Loucy (cell line): ENCODE data around the gene VANGL1.

Experiments used
- H2AFZ ChIP-seq: fragments of 200-600 bp; sonication (generic); 2 replicates; pipeline ENCODE4 v1.6.0; 2016; ENCODE audit warnings: antibody characterized with exemption, mild to moderate bottlenecking, low read length, moderate library complexity
- H3F3A ChIP-seq: fragments of 200-600 bp; 2 replicates; pipeline ENCODE4 v1.6.0; 2016; ENCODE audit warnings: antibody characterized with exemption, low read depth, mild to moderate bottlenecking
- H3K27me3 ChIP-seq: fragments of 200-600 bp; sonication (generic); 2 replicates; pipeline ENCODE4 v1.6.1; 2014; ENCODE audit warnings: low read length, mild to moderate bottlenecking; ENCODE audit not compliant: insufficient read depth, poor library complexity, severe bottlenecking
- H3K36me3 ChIP-seq: fragments of 200-600 bp; sonication (generic); 2 replicates; pipeline ENCODE4 v1.6.1; 2016; ENCODE audit warnings: low read length; ENCODE audit not compliant: insufficient read depth
- H3K4me1 ChIP-seq: fragments of 200-600 bp; sonication (generic); 2 replicates; pipeline ENCODE4 v1.5.1; 2014; ENCODE audit warnings: low read length, mild to moderate bottlenecking; ENCODE audit not compliant: insufficient read depth, poor library complexity, severe bottlenecking
- H3K4me2 ChIP-seq: fragments of 200-600 bp; sonication (generic); 2 replicates; pipeline ENCODE4 v1.6.0; 2014; ENCODE audit warnings: antibody characterized with exemption, low read length, low read depth, mild to moderate bottlenecking; ENCODE audit not compliant: poor library complexity, severe bottlenecking
- H3K4me3 ChIP-seq: fragments of 200-600 bp; sonication (generic); 2 replicates; pipeline ENCODE4 v1.5.1; 2014; ENCODE audit warnings: low read length, mild to moderate bottlenecking, mixed read lengths; ENCODE audit not compliant: poor library complexity, severe bottlenecking
- H3K79me2 ChIP-seq: fragments of 200-600 bp; sonication (generic); 2 replicates; pipeline ENCODE4 v1.6.1; 2014; ENCODE audit warnings: low read length; ENCODE audit not compliant: insufficient read depth
- H3K9ac ChIP-seq: fragments of 200-600 bp; sonication (generic); 2 replicates; pipeline ENCODE4 v1.6.0; 2014; ENCODE audit warnings: mild to moderate bottlenecking, low read depth, low read length, moderate library complexity; ENCODE audit not compliant: poor library complexity, severe bottlenecking
- H3K9me2 ChIP-seq: fragments of 200-600 bp; sonication (generic); replicated peaks from 2 replicates; pipeline ENCODE4 v1.6.1; 2016; ENCODE audit warnings: low read depth, low read length, mixed read lengths
- H3K9me3 ChIP-seq: fragments of 200-600 bp; sonication (generic); 2 replicates; pipeline ENCODE4 v1.6.1; 2014; ENCODE audit warnings: mild to moderate bottlenecking, antibody characterized with exemption, low read length, low read depth; ENCODE audit not compliant: insufficient read depth
- H4K20me1 ChIP-seq: fragments of 200-600 bp; sonication (generic); 2 replicates; pipeline ENCODE4 v1.6.0; 2014; ENCODE audit warnings: antibody characterized with exemption, low read length, mild to moderate bottlenecking; ENCODE audit not compliant: insufficient read depth, poor library complexity, severe bottlenecking
- EZH2phosphoT487 ChIP-seq: fragments of 200-600 bp; IDR thresholded peaks from 2 replicates; pipeline ENCODE4 v1.6.1; 2018; ENCODE audit warnings: antibody characterized with exemption, mild to moderate bottlenecking, moderate library complexity, borderline replicate concordance
- TF ChIP-seq, protein P1 (sequence below): fragments of 200-600 bp; sonication (generic); conservative IDR thresholded peaks from 2 replicates; pipeline ENCODE4 v1.5.1; 2014; ENCODE audit warnings: mild to moderate bottlenecking, antibody characterized with exemption, low read length

The VANGL1 gene

GRCh38 chr1:115705963-115706362, 64.2 kb downstream of the VANGL1 start:
- TF ChIP-seq, protein P1, sequence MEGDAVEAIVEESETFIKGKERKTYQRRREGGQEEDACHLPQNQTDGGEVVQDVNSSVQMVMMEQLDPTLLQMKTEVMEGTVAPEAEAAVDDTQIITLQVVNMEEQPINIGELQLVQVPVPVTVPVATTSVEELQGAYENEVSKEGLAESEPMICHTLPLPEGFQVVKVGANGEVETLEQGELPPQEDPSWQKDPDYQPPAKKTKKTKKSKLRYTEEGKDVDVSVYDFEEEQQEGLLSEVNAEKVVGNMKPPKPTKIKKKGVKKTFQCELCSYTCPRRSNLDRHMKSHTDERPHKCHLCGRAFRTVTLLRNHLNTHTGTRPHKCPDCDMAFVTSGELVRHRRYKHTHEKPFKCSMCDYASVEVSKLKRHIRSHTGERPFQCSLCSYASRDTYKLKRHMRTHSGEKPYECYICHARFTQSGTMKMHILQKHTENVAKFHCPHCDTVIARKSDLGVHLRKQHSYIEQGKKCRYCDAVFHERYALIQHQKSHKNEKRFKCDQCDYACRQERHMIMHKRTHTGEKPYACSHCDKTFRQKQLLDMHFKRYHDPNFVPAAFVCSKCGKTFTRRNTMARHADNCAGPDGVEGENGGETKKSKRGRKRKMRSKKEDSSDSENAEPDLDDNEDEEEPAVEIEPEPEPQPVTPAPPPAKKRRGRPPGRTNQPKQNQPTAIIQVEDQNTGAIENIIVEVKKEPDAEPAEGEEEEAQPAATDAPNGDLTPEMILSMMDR, result no peak
- no peak for TF ChIP-seq EZH2phosphoT487
- H3K4me3 ChIP-seq, result no peak overlapping the region
- H3K4me1 ChIP-seq, result peaks cover 29% of the 10 kb centered on the region

DNA sequence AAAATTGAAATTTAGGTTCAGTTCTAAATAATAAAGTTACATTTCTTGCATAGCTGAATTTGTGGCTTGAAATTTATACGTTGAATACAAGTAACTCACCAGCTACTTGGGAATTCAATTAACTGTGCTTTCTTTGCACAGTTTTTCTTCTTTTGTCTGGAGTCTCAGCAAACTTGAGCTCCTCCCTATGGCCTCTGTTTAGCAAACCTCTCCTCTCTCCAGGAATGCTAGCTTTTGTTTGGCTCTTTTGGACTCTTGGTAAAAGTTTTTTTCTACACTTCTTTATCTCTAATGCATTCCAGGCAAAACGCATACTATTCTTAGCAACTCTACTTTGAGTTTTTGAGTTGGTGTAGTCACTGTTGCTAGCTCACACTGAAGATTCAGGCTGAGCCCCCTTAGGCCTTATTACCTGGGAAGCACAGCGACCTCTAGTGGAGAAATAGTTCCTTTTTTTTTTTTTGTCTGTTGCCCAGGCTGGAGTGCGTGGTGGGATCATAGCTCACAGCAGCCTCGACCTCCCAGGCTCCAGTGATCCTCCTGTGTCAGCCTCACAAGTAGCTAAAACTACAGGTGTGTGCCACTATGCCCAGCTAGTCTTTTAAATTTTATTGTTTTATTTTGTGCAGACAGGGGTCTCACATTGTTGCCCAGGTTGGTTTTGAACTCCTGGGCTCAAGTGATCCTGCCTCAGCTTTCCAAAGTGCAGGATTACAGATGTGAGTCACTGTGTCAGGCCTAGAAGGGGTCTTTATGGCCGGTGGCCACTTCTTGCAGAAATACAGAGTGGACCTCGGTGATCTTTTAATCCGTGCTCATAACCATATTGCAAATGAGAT, 65.0 kb downstream of the VANGL1 start:
- peak overlapping the region; percentile 10 for H3K9ac ChIP-seq
- peaks cover 31% of the 10 kb centered on the region for H3K4me1 ChIP-seq
- H3K9me2 ChIP-seq, result no peaks in the 10 kb centered on the region
- H3K9me3 ChIP-seq, result no peaks in the 10 kb centered on the region
- H3K4me3 ChIP-seq, result no peak overlapping the region
- H3F3A ChIP-seq, result no peaks in the 10 kb centered on the region
- H3K27me3 ChIP-seq, result no peaks in the 10 kb centered on the region
- no peaks in the 10 kb centered on the region for H3K36me3 ChIP-seq
- TF ChIP-seq, protein P1, result peak; percentile 79
- TF ChIP-seq EZH2phosphoT487, result no peak
- no peaks in the 10 kb centered on the region for H3K79me2 ChIP-seq
- H4K20me1 ChIP-seq, result no peaks in the 10 kb centered on the region
- H3K4me2 ChIP-seq, result no peak overlapping the region
- H2AFZ ChIP-seq, result peak overlapping the region; percentile 65

More at GRCh38 chr1:115705963-115706362, 64.2 kb downstream of the VANGL1 start:
- Histone ChIP-seq H3K9ac (peak overlapping the region; percentile 10), H3K79me2 (no peaks in the 10 kb centered on the region), H3K4me2 (peak overlapping the region; percentile 1), H3K27me3 (no peaks in the 10 kb centered on the region), H3F3A (no peaks in the 10 kb centered on the region), H3K9me2 (no peaks in the 10 kb centered on the region), H4K20me1 (no peaks in the 10 kb centered on the region), H3K36me3 (no peaks in the 10 kb centered on the region), H2AFZ (peak overlapping the region; percentile 14; the same call in 1 of the 2 replicates), H3K9me3 (no peaks in the 10 kb centered on the region)

DNA sequence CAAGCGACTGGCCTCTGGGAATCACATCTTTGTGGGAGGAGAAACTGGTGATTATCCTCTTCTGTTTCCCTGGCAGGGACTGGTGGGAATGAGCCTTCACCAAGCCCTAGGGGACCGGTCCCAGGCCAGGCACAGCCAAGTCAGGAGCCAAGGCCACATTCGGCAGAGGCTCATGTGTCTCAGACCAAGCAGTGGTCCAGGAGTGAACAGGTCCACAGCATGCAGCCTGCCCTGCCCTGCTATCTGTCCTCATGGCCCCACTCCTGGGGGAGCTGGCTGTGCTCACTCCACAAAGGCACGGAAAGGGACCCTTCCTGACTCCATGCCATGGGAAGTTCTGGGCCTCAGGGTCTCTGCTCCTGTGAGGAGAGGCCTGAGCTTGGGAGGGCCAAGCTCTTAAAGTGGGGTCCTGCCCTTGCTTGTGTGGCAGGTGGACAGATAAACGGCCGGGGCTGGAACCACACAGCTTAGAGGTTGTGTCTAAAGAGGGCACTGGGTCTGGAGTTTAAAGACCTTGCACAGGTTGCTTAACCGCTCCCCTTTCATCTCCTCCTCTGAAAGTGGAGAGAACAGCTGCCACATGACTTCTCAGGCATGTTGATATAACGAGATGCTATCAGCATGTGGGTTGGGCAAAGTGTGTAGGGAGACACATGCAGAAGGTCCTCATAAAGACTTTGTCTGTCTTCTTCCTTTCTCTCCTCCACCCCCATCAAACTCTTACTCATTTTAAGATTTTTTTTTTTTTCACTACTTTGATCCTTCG, 69.3 kb downstream of the VANGL1 start:
- TF ChIP-seq, protein P1, result no peak
- TF ChIP-seq EZH2phosphoT487, result no peak
- no peaks in the 10 kb centered on the region for H4K20me1 ChIP-seq
- H3K4me2 ChIP-seq, result peak overlapping the region; percentile 8
- H3K9ac ChIP-seq, result peak overlapping the region; percentile 4
- no peaks in the 10 kb centered on the region for H3K9me3 ChIP-seq
- H3K36me3 ChIP-seq, result no peaks in the 10 kb centered on the region
- no peaks in the 10 kb centered on the region for H3K9me2 ChIP-seq
- peaks cover 14% of the 10 kb centered on the region for H3K4me1 ChIP-seq
- H3K79me2 ChIP-seq, result no peaks in the 10 kb centered on the region
- no peaks in the 10 kb centered on the region for H3F3A ChIP-seq
- no peaks in the 10 kb centered on the region for H3K27me3 ChIP-seq
- peak overlapping the region; percentile 24; the same call in 1 of the 2 replicates for H2AFZ ChIP-seq
- no peak overlapping the region for H3K4me3 ChIP-seq
